Activated CD8-positive, alpha-beta T cell treated with anti-CD3 and anti-CD28 coated beads, Interleukin-2, amount 10 ng/mL, durations not matched to agents 7 days and 5 days (primary cell): ENCODE data around the gene GJB1. TPM values are rescaled to one million over a fixed set of nuclear protein-coding genes. Genes with fewer than 3 reads are reported as not detected.
A peak's percentile ranks its signal among the peaks of the same experiment; 100 is the strongest.

Source experiments
- ATAC-seq: fragments of 150-1000 bp; cut with Tn5 transposase; one replicate; pipeline ENCODE4 v1.10.0; 2021; ENCODE audit warnings: moderate library complexity
- CTCF ChIA-PET: fragments of 350-600 bp; sonication (Branson Sonifier 250); formaldehyde crosslinking; loops from one replicate; lab custom pipeline; 2021; ENCODE audit warnings: antibody characterized with exemption; lab: Charles Lee
- POLR2A ChIA-PET: fragments of 350-600 bp; sonication (Branson Sonifier 250); formaldehyde crosslinking; loops from one replicate; lab custom pipeline; 2021; ENCODE audit warnings: antibody characterized with exemption; lab: Charles Lee
- DNase-seq: peaks from one replicate; pipeline ENCODE4 v3.0.0-alpha.2; 2020
- H3K27ac Mint-ChIP-seq: one replicate; pipeline ENCODE4 v1.8.0; 2021; ENCODE audit warnings: mild to moderate bottlenecking, mixed read lengths
- H3K27me3 Mint-ChIP-seq: one replicate; pipeline ENCODE4 v1.8.0; 2021; ENCODE audit warnings: low read depth, mixed read lengths
- H3K36me3 Mint-ChIP-seq: one replicate; pipeline ENCODE4 v1.8.0; 2021; ENCODE audit warnings: low read depth, mixed read lengths
- H3K4me1 Mint-ChIP-seq: one replicate; pipeline ENCODE4 v1.8.0; 2021; ENCODE audit warnings: low read depth, mixed read lengths
- H3K4me3 Mint-ChIP-seq: one replicate; pipeline ENCODE4 v1.8.0; 2021; ENCODE audit warnings: mild to moderate bottlenecking, mixed read lengths
- H3K9me3 Mint-ChIP-seq: one replicate; pipeline ENCODE4 v1.8.0; 2022; ENCODE audit warnings: mixed read lengths; ENCODE audit not compliant: insufficient read depth
- total RNA-seq, 2 experiments: library from RNA; stranded (reverse); gene quantifications; one replicate each; pipeline ENCODE4 v1.2.3, GENCODE V29; 2021

The GJB1 gene
- total RNA-seq, 2 experiments from 2014 or later = not detected

DNA sequence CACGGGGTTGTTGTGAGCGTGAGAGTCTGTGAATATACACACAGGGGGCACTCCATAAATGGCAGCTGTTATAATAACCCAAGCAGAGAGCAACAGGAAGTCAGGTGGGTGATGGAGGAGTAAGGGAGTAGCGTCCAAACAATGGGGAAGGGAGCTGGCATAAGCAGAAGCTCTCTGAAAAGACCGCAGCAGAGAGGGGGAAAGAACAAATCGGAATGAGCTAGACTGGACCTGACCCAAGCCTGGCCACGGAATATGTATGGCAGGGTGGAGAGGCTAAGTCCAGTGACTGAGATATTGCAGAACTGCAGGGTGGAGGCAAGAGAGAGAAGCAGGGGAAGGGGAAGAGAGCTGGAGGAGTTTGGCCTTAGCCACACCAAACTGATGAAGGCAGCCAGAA is 6.5 kb upstream of the GJB1 start:
- Mint-ChIP-seq H3K4me1 (peaks cover 5% of the 10 kb centered on the region), H3K4me3 (no peak overlapping the region), H3K27ac (no peak overlapping the region), H3K36me3 (no peaks in the 10 kb centered on the region), H3K27me3 (no peaks in the 10 kb centered on the region), H3K9me3 (no peaks in the 10 kb centered on the region)
- CTCF ChIA-PET = no interaction called here
- ATAC-seq (no peak), DNase-seq (no peak)
- POLR2A ChIA-PET = no interaction called here

DNA sequence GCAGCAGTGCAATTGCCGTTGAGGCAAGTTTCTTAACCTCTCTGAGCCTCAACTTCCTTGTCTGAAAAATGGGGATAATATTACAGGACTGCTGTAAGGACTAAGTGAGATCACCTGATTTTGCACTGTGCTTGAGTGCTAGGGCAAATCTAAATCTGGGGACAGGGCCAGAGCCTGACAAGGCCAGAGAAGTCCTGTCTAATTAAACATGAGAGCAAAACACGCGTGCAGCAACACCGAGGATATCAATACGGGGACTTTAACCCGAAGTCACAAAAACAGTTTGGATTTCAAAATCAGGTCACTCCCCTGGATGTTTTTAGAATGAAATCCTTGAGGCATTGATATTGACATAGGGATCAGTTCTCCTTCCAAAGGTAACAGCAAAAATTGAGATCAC is 5.7 kb upstream of the GJB1 start:
- ATAC-seq (no peak), DNase-seq (no peak)
- Mint-ChIP-seq H3K27me3 (no peaks in the 10 kb centered on the region), H3K36me3 (no peaks in the 10 kb centered on the region), H3K4me3 (no peak overlapping the region), H3K4me1 (peaks cover 5% of the 10 kb centered on the region), H3K27ac (no peak overlapping the region), H3K9me3 (no peaks in the 10 kb centered on the region)
- ChIA-PET POLR2A (interaction anchor here (0.8 kb wide), 1 partner anchor 103 kb away, joined by 3 read pairs; no protein-coding TSS in a partner anchor), CTCF (no interaction called here)

DNA sequence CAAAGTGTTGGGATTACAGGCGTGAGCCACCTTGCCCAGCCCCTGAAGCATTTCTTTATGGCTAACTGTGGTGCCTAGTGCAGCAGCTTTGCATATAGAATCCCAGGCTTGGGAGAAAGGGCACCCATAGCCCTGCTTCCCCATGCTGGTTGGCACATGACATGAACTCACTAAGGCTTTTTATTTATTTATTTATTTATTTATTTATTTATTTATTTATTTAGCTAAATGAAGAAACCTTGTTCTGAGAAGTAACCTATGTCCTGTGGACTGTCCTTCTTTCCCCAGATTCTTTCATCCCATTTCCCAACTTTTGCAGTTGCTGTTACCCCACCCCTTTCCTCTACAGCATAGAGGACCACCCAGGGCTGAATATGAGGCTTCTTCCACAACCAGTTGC is 1.9 kb upstream of the GJB1 start:
- H3K4me3 Mint-ChIP-seq = no peak overlapping the region
- no peaks in the 10 kb centered on the region for H3K36me3 Mint-ChIP-seq
- ChIA-PET POLR2A (no interaction called here), CTCF (no interaction called here)
- H3K4me1 Mint-ChIP-seq = peaks cover 5% of the 10 kb centered on the region
- no peak overlapping the region for H3K27ac Mint-ChIP-seq
- no peaks in the 10 kb centered on the region for H3K27me3 Mint-ChIP-seq
- DNase-seq (no peak), ATAC-seq (no peak)
- no peaks in the 10 kb centered on the region for H3K9me3 Mint-ChIP-seq

DNA sequence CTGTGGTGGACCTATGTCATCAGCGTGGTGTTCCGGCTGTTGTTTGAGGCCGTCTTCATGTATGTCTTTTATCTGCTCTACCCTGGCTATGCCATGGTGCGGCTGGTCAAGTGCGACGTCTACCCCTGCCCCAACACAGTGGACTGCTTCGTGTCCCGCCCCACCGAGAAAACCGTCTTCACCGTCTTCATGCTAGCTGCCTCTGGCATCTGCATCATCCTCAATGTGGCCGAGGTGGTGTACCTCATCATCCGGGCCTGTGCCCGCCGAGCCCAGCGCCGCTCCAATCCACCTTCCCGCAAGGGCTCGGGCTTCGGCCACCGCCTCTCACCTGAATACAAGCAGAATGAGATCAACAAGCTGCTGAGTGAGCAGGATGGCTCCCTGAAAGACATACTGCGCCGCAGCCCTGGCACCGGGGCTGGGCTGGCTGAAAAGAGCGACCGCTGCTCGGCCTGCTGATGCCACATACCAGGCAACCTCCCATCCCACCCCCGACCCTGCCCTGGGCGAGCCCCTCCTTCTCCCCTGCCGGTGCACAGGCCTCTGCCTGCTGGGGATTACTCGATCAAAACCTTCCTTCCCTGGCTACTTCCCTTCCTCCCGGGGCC is 1.2 kb downstream of the GJB1 start:
- ATAC-seq (no peak), DNase-seq (no peak)
- Mint-ChIP-seq H3K4me3 (no peak overlapping the region), H3K27me3 (no peaks in the 10 kb centered on the region), H3K4me1 (no peaks in the 10 kb centered on the region), H3K27ac (no peak overlapping the region), H3K9me3 (no peaks in the 10 kb centered on the region), H3K36me3 (no peaks in the 10 kb centered on the region)
- ChIA-PET POLR2A (no interaction called here), CTCF (no interaction called here)

DNA sequence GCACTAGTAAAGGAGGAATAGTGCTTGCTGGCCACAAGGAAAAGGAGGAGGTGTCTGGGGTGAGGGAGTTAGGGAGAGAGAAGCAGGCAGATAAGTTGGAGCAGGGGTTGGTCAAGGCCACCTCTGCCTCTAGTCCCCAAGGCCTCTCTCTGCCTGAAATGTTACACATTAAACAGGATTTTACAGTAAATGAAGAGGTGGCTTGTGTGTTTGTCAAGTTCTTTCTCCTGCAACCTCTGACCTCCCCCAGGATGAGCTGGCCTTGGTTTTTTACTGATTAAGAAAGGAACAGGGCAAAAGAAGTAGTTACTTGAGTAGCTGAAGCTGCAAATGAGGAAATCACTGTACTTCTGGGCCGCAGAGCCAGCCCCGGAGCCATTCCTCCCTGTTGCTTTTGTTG is 2.0 kb downstream of the GJB1 start:
- Mint-ChIP-seq H3K4me1 (no peaks in the 10 kb centered on the region), H3K36me3 (no peaks in the 10 kb centered on the region), H3K4me3 (no peak overlapping the region), H3K9me3 (no peaks in the 10 kb centered on the region), H3K27ac (no peak overlapping the region), H3K27me3 (no peaks in the 10 kb centered on the region)
- ATAC-seq (no peak), DNase-seq (no peak)
- ChIA-PET CTCF (no interaction called here), POLR2A (no interaction called here)

DNA sequence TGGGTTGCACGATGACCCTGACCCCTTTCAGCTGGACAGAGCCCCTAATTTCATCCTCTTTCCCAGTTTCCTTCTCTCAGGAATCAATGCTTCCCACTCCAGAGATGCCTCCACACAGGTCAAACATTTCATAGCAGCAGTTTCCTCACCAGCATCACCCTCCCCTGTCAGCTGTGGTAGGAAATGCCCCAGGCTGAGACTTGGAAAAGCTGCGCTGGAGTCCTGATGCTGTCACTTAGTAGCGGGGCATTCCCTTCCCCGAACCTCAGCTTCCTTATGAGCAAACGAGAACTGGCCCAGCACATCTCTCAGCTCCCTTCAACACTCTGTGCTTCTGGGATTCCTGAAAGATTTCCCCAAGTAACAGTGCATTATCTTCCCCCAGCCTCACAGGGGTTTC is 2.7 kb downstream of the GJB1 start:
- no peak overlapping the region for H3K27ac Mint-ChIP-seq
- H3K36me3 Mint-ChIP-seq = no peaks in the 10 kb centered on the region
- ATAC-seq (no peak), DNase-seq (no peak)
- POLR2A ChIA-PET = no interaction called here
- H3K9me3 Mint-ChIP-seq = no peaks in the 10 kb centered on the region
- CTCF ChIA-PET = no interaction called here
- no peaks in the 10 kb centered on the region for H3K27me3 Mint-ChIP-seq
- no peak overlapping the region for H3K4me3 Mint-ChIP-seq
- H3K4me1 Mint-ChIP-seq = no peaks in the 10 kb centered on the region

DNA sequence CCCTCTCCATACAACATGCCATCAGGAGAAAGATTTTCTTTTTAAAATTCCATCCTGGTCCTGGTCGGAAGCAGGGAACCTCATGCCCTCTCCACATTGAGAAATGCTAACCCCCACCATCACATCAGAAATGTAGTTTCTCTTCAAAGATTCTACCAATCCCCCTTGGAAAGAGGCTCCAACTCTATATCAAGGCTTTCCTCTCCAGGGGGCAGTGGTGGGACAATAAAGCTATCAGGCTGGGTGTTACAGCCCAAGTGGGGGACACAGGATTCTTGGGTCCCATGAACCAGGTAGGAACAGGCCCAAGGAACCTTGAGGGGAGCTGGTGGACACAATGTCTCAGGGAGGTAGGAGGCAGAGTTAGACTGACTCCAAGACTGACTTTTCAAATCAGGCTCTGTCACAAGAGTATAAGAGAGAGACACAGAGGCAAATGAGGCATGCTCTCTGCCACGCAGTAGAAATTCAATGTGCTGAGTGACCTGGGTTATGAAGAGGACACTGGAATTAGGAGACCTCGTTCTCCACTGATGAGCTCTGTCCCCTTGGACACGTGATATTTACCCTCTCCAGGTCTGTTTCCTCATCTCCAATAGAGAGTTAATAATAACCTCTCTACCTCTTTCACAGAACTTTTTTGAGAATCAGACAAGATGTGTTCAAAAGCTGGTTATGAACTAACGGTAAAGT is 4.5 kb downstream of the GJB1 start:
- Mint-ChIP-seq H3K4me1 (no peaks in the 10 kb centered on the region), H3K27ac (no peak overlapping the region), H3K4me3 (no peak overlapping the region), H3K36me3 (no peaks in the 10 kb centered on the region), H3K27me3 (no peaks in the 10 kb centered on the region), H3K9me3 (no peaks in the 10 kb centered on the region)
- DNase-seq (peak; percentile 22), ATAC-seq (no peak)
- POLR2A ChIA-PET = interaction anchor here (1.2 kb wide), 1 partner anchor 27 kb away, joined by 3 read pairs; no protein-coding TSS in a partner anchor
- CTCF ChIA-PET = no interaction called here

DNA sequence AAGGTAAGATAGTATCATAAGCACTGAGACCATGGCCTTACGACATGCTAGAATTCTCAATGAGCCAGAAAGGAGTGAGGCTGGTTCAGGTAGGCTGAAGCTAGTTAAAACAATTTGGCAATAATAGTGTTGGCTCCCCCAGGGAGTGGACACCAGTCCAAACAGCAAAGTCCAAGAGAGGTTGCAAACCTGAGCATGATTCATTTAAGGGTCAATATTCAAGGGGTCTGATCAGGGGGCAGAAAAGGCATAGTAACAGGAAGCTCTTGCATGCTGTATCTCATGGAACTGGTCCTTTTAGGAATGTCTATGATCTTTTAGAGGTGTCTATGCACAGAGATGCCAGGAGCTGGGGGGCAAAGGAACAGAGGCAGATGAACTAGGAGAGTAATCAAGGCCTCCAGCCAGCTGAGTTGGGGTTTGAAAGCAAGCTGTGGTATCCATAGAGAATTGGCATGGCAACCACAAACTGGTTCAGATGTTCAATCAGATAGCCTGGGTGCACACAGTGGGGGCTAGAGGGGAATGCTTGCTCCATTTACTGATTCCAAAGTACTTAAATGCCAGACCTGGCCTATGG is 5.1 kb downstream of the GJB1 start:
- H3K4me3 Mint-ChIP-seq = no peak overlapping the region
- no peaks in the 10 kb centered on the region for H3K36me3 Mint-ChIP-seq
- ChIA-PET CTCF (no interaction called here), POLR2A (interaction anchor here (1.1 to 1.2 kb wide), 2 partner anchors 26 to 55 kb away, joined by 3 read pairs; partner anchors contain the start of gene NONO)
- no peaks in the 10 kb centered on the region for H3K27me3 Mint-ChIP-seq
- no peak for DNase-seq
- no peaks in the 10 kb centered on the region for H3K4me1 Mint-ChIP-seq
- H3K27ac Mint-ChIP-seq = no peak overlapping the region
- ATAC-seq = no peak
- H3K9me3 Mint-ChIP-seq = no peaks in the 10 kb centered on the region

DNA sequence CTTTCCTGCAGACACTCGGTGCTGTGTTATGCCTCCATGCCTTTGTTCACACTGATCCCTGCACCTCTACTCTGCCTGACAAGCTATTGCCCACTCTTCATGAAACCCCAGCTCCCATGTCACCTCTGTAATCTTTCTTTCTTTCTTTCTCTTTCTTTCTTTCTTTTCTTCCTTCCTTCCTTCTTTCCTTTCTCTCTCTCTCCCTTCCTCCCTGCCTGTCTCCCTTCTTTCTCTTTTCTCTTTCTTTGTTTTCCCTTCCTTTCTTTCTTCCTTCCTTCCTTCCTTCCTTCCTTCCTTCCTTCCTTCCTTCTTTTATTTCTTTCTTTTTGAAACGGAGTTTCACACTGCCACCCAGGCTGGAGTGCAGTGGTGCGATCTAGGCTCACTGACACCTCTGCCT is 12.5 kb downstream of the GJB1 start:
- Mint-ChIP-seq H3K4me1 (no peaks in the 10 kb centered on the region), H3K4me3 (no peak overlapping the region), H3K27me3 (peaks cover 4% of the 10 kb centered on the region), H3K36me3 (peaks cover 11% of the 10 kb centered on the region), H3K27ac (no peak overlapping the region), H3K9me3 (no peaks in the 10 kb centered on the region)
- ATAC-seq (no peak), DNase-seq (no peak)
- POLR2A ChIA-PET = interaction anchor here (0.7 kb wide), 1 partner anchor 389 kb away, joined by 5 read pairs; no protein-coding TSS in a partner anchor
- CTCF ChIA-PET = no interaction called here

DNA sequence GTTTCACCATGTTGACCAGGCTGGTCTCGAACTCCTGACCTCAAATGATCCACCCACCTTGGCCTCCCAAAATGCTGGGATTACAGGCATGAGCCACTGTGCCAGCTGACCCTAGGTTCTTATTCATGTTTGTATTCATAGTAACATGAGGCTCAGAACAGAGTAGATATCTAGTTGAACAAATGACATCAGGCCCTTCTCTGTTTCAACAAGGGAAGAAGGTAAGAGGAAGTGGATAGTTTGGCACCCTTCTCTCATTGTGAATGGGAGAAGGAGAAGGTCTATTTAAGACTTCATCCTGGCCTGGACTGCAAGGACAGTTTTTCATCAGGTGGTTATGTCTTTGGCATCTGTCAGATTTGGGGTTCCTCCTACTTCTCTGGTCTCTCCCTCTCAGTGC is 13.8 kb downstream of the GJB1 start:
- H3K4me1 Mint-ChIP-seq = no peaks in the 10 kb centered on the region
- POLR2A ChIA-PET = no interaction called here
- CTCF ChIA-PET = no interaction called here
- no peak overlapping the region for H3K27ac Mint-ChIP-seq
- ATAC-seq (no peak), DNase-seq (no peak)
- H3K36me3 Mint-ChIP-seq = peaks cover 22% of the 10 kb centered on the region
- no peaks in the 10 kb centered on the region for H3K9me3 Mint-ChIP-seq
- H3K4me3 Mint-ChIP-seq = no peak overlapping the region
- peaks cover 4% of the 10 kb centered on the region for H3K27me3 Mint-ChIP-seq

DNA sequence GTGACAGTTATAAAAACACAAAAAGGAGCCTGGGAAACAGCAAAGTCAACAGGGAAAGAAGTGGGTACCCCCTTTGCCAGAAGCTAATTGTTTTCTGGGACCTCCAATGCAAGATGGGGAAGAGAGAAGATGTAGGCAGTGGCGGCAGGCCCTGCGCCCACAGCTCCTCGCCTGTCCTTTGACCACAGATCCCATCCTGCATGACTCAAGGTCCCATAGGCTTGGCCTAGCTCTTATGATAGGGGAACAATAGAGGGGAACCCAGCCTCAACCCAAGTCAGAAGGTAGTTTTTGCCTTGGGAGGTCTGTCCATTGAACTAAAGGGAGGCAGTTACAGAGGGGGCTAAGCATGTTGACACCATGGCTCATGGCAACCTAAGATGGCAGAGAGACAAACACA is 16.8 kb downstream of the GJB1 start:
- H3K27me3 Mint-ChIP-seq = peaks cover 2% of the 10 kb centered on the region
- no peak for ATAC-seq
- H3K36me3 Mint-ChIP-seq = peaks cover 35% of the 10 kb centered on the region
- DNase-seq = no peak
- no peak overlapping the region for H3K4me3 Mint-ChIP-seq
- H3K9me3 Mint-ChIP-seq = no peaks in the 10 kb centered on the region
- H3K4me1 Mint-ChIP-seq = no peaks in the 10 kb centered on the region
- POLR2A ChIA-PET = no interaction called here
- no peak overlapping the region for H3K27ac Mint-ChIP-seq
- CTCF ChIA-PET = no interaction called here

DNA sequence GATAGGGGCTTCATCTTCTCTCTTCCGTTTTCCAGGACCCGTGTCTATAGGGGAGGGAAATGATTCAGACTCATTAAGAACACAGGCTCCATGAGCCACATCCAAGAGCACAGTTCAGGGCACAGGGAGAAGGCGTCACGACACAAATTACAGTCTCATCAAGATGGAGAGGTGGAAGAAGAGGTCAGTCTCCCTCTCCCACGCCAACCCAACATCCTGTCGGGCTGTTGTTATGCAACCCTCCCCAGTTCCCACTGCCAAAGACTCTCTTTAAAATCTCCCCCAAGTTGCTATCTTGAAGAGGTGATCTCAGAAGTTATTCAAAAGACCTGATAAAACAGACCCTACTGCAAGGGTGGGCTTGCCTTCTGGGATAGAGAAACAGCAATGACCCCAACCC is 18.3 kb downstream of the GJB1 start:
- no peak overlapping the region for H3K4me3 Mint-ChIP-seq
- no peak for DNase-seq
- H3K36me3 Mint-ChIP-seq = peaks cover 45% of the 10 kb centered on the region
- H3K27ac Mint-ChIP-seq = no peak overlapping the region
- H3K27me3 Mint-ChIP-seq = no peaks in the 10 kb centered on the region
- ChIA-PET CTCF (no interaction called here), POLR2A (no interaction called here)
- H3K9me3 Mint-ChIP-seq = no peaks in the 10 kb centered on the region
- no peaks in the 10 kb centered on the region for H3K4me1 Mint-ChIP-seq
- ATAC-seq = no peak
